Esophagus muscularis mucosa (tissue), 4 donors: Measurements from ENCODE around the gene CSNK1G1.

Experiments used
- EP300 ChIP-seq: sonication (generic); formaldehyde crosslinking; IDR thresholded peaks from one replicate; pipeline ENCODE4 v1.6.1; 2017; ENCODE audit warnings: antibody characterized with exemption
- POLR2A ChIP-seq: fragments of 450-650 bp; IDR thresholded peaks from one replicate; pipeline ENCODE4 v1.6.1; 2017; ENCODE audit warnings: antibody characterized with exemption, moderate library complexity, mild to moderate bottlenecking, low read depth
- POLR2AphosphoS5 ChIP-seq, 2 donors: sonication (generic); formaldehyde crosslinking; IDR thresholded peaks; one replicate each; pipeline ENCODE4 v1.6.1; 2017; ENCODE audit warnings: antibody characterized with exemption in 2 of 2
- TF ChIP-seq, protein P1 (sequence below), 3 experiments: fragments of 200-600 bp in 2 of 3; fragments of 450-650 bp in 1 of 3; sonication (generic) in 2 of 3; IDR thresholded peaks; one replicate each; pipeline ENCODE4 v1.5.1; 2017 to 2019; ENCODE audit warnings: antibody characterized with exemption in 3 of 3, mild to moderate bottlenecking in 2 of 3, moderate library complexity in 1 of 3

DNA sequence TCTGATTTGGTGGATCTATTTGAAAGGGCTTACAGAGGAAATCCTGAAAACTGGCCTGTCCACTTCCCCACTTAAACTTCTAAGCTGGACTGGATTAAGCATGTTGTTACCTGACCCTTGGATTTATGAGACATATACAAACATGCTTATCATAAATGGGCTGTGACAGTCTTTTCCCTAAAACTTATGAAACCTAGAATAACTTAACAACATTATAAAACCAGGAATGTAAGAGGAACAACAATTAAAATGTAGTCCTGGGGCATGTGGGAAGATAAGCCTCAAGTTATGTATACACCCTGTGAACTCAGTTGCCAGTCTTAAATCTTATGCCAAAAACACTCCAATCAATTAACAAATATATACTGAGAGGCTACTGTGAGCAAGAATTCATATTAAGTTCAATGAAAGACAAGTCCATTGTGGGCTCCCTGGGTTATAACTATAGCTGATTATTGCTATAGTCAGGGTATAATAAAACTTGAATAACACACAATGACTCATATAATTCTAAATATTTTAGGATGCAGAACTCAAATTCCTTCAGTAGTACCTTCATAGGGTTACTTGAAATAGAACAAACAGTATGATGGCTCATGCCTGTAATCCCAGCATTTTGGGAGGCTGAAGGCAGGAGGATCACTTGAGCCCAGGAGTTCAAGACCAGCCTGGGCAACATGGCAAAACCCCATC, 105.9 kb downstream of the CSNK1G1 start:
- TF ChIP-seq, protein P1, sequence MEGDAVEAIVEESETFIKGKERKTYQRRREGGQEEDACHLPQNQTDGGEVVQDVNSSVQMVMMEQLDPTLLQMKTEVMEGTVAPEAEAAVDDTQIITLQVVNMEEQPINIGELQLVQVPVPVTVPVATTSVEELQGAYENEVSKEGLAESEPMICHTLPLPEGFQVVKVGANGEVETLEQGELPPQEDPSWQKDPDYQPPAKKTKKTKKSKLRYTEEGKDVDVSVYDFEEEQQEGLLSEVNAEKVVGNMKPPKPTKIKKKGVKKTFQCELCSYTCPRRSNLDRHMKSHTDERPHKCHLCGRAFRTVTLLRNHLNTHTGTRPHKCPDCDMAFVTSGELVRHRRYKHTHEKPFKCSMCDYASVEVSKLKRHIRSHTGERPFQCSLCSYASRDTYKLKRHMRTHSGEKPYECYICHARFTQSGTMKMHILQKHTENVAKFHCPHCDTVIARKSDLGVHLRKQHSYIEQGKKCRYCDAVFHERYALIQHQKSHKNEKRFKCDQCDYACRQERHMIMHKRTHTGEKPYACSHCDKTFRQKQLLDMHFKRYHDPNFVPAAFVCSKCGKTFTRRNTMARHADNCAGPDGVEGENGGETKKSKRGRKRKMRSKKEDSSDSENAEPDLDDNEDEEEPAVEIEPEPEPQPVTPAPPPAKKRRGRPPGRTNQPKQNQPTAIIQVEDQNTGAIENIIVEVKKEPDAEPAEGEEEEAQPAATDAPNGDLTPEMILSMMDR (IDR thresholded peaks at IDR 0.05), result no peak
- no peak for TF ChIP-seq POLR2A
- no peak for TF ChIP-seq EP300
- no peak for TF ChIP-seq POLR2AphosphoS5 (IDR thresholded peaks at IDR 0.05)
